Measurements from ENCODE around the gene CDH12.

The CDH12 gene

DNA sequence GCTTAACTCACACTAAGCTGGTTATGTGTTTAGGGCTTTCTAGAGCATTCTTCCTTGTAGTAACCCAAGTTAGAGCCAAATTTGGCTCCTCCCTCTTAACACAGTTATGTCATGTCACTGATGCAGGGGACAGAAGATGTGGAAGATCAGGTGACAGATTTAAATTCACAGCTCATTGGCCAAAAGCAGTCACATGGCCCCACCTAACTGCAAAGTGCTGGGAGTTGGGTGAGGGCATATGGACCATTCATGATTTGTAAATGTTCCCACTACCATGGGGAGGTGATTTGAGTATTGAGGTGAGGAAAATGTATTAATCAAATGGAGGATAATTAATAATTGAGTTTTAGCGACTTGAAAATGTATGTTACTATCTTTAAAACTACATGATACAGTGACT is 829.4 kb downstream of the CDH12 start:
- TF ChIP-seq, protein P1, sequence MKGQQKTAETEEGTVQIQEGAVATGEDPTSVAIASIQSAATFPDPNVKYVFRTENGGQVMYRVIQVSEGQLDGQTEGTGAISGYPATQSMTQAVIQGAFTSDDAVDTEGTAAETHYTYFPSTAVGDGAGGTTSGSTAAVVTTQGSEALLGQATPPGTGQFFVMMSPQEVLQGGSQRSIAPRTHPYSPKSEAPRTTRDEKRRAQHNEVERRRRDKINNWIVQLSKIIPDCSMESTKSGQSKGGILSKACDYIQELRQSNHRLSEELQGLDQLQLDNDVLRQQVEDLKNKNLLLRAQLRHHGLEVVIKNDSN (IDR thresholded peaks at IDR 0.05), result peak; percentile 63
- TF ChIP-seq RAD21 (IDR thresholded peaks at IDR 0.05; ENCODE audit: low read depth), result no peak

DNA sequence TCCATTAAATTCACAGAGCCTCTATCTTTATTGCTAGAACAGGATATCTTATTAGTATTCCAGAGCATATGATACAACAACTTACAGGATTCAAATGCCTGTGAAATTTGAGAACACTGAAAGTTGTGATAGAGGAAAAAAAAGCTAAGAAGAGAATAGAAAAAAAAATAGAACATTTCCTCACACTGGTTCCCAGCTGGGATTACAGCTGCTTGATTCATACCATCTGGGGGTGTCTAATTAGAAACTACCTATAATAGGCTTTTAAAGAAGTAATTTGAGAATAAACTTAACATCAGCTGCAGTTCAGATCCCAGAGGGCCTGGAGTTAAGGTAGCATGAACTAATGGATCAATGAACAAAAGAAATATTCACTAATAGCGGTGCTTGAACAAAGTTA is 922.0 kb downstream of the CDH12 start:
- TF ChIP-seq, protein P1 (IDR thresholded peaks at IDR 0.05), result no peak
- no peak for TF ChIP-seq YY1 (IDR thresholded peaks at IDR 0.05; ENCODE audit: low read depth)
- no peak for TF ChIP-seq CREB1 (IDR thresholded peaks at IDR 0.05; ENCODE audit: low read depth)
- TF ChIP-seq EP300 (IDR thresholded peaks at IDR 0.05; ENCODE audit: borderline replicate concordance), result no peak
- TF ChIP-seq EGR1 (IDR thresholded peaks at IDR 0.05), result no peak
- no peak for TF ChIP-seq TCF12 (IDR thresholded peaks at IDR 0.05; ENCODE audit: low read depth)
- TF ChIP-seq CEBPB (IDR thresholded peaks at IDR 0.05), result no peak
- no peak for TF ChIP-seq TEAD4 (IDR thresholded peaks at IDR 0.05)
- no peak for TF ChIP-seq ZBTB7A (IDR thresholded peaks at IDR 0.05; ENCODE audit: low read depth)
- TF ChIP-seq REST (IDR thresholded peaks at IDR 0.05; ENCODE audit: low read depth), result no peak
- TF ChIP-seq TAF1 (IDR thresholded peaks at IDR 0.05; ENCODE audit: low read depth), result no peak
- no peak for TF ChIP-seq FOXM1 (IDR thresholded peaks at IDR 0.05; ENCODE audit: borderline replicate concordance, low read depth)
- TF ChIP-seq, protein P2, sequence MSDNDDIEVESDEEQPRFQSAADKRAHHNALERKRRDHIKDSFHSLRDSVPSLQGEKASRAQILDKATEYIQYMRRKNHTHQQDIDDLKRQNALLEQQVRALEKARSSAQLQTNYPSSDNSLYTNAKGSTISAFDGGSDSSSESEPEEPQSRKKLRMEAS (IDR thresholded peaks at IDR 0.05), result no peak
- TF ChIP-seq RAD21 (IDR thresholded peaks at IDR 0.05; ENCODE audit: low read depth), result no peak
- no peak for TF ChIP-seq NFIC (IDR thresholded peaks at IDR 0.05)

GRCh38 chr5:21919414-21920022 is 933.6 kb downstream of the CDH12 start:
- TF ChIP-seq TEAD4 (IDR thresholded peaks at IDR 0.05) (no peak), RAD21 (IDR thresholded peaks at IDR 0.05; ENCODE audit: low read depth) (peak; percentile 75)
- TF ChIP-seq, protein P2 (IDR thresholded peaks at IDR 0.05), result 0 out of 2 replicates have a peak, but pooled peaks have one; percentile 39

GRCh38 chr5:21918451-21918850 is 934.7 kb downstream of the CDH12 start:
- TF ChIP-seq YY1 (IDR thresholded peaks at IDR 0.05; ENCODE audit: low read depth), result no peak
- TF ChIP-seq EGR1 (IDR thresholded peaks at IDR 0.05), result no peak
- no peak for TF ChIP-seq REST (IDR thresholded peaks at IDR 0.05; ENCODE audit: low read depth)
- TF ChIP-seq TAF1 (IDR thresholded peaks at IDR 0.05; ENCODE audit: low read depth), result no peak
- no peak for TF ChIP-seq EP300 (IDR thresholded peaks at IDR 0.05; ENCODE audit: borderline replicate concordance)
- no peak for TF ChIP-seq TCF12 (IDR thresholded peaks at IDR 0.05; ENCODE audit: low read depth)
- no peak for TF ChIP-seq ZBTB7A (IDR thresholded peaks at IDR 0.05; ENCODE audit: low read depth)
- TF ChIP-seq CREB1 (IDR thresholded peaks at IDR 0.05; ENCODE audit: low read depth), result no peak
- TF ChIP-seq, protein P1 (IDR thresholded peaks at IDR 0.05), result no peak
- no peak for TF ChIP-seq FOXM1 (IDR thresholded peaks at IDR 0.05; ENCODE audit: borderline replicate concordance, low read depth)
- TF ChIP-seq NFIC (IDR thresholded peaks at IDR 0.05), result no peak
- no peak for TF ChIP-seq RAD21 (IDR thresholded peaks at IDR 0.05; ENCODE audit: low read depth)
- no peak for TF ChIP-seq TEAD4 (IDR thresholded peaks at IDR 0.05)
- TF ChIP-seq, protein P2 (IDR thresholded peaks at IDR 0.05), result no peak
- TF ChIP-seq CEBPB (IDR thresholded peaks at IDR 0.05), result no peak

DNA sequence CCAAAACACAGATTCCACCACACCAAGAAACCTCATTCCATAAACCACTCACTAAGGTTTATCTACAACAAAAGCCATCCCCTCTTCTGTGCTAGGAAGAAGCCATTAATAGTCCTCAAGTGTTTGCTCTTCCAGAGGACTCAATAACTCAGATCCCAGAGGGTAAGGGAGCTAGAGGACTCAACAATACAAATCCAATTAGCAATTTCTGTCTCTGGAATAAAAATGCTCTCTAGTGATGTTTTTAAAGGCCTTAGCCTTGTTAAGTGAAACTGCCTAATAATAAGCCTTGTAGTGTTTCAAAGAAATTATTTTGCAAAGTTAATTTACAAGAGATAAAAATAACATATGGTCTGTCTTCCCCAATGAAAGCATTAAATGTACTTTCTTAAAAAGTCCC is 942.4 kb downstream of the CDH12 start:
- TF ChIP-seq YY1 (IDR thresholded peaks at IDR 0.05; ENCODE audit: low read depth), result no peak
- TF ChIP-seq EGR1 (IDR thresholded peaks at IDR 0.05), result no peak
- no peak for TF ChIP-seq TAF1 (IDR thresholded peaks at IDR 0.05; ENCODE audit: low read depth)
- TF ChIP-seq CREB1 (IDR thresholded peaks at IDR 0.05; ENCODE audit: low read depth), result no peak
- TF ChIP-seq RAD21 (IDR thresholded peaks at IDR 0.05; ENCODE audit: low read depth), result no peak
- TF ChIP-seq, protein P2 (IDR thresholded peaks at IDR 0.05), result no peak
- TF ChIP-seq, protein P1 (IDR thresholded peaks at IDR 0.05), result no peak
- no peak for TF ChIP-seq EP300 (IDR thresholded peaks at IDR 0.05; ENCODE audit: borderline replicate concordance)
- no peak for TF ChIP-seq TEAD4 (IDR thresholded peaks at IDR 0.05)
- no peak for TF ChIP-seq NFIC (IDR thresholded peaks at IDR 0.05)
- TF ChIP-seq CEBPB (IDR thresholded peaks at IDR 0.05), result no peak
- TF ChIP-seq ZBTB7A (IDR thresholded peaks at IDR 0.05; ENCODE audit: low read depth), result no peak
- TF ChIP-seq TCF12 (IDR thresholded peaks at IDR 0.05; ENCODE audit: low read depth), result no peak
- TF ChIP-seq REST (IDR thresholded peaks at IDR 0.05; ENCODE audit: low read depth), result no peak
- no peak for TF ChIP-seq FOXM1 (IDR thresholded peaks at IDR 0.05; ENCODE audit: borderline replicate concordance, low read depth)
